SK-N-SH (cell line): ENCODE results near the gene TXNDC11. TPM values are rescaled to one million over a fixed set of nuclear protein-coding genes. Genes with fewer than 3 reads are reported as not detected.

Experiments
- CTCF ChIA-PET: fragments of 300-600, 350-600 bp; formaldehyde crosslinking; extraction: SDS; loops from one replicate; lab custom pipeline; 2021; lab: Yijun Ruan, JAX
- POLR2A ChIA-PET: fragments of 350-600 bp; sonication (Branson Sonifier 250); formaldehyde crosslinking; extraction: SDS; loops from one replicate; lab custom pipeline; 2020; ENCODE audit warnings: antibody characterized with exemption, inconsistent platforms; lab: Yijun Ruan, JAX
- DNase-seq: peaks from one replicate; pipeline ENCODE4 v3.0.0; 2012
- H2AFZ ChIP-seq: fragments of 200-600 bp; sonication (generic); 2 replicates; pipeline ENCODE4 v1.8.1; 2016; ENCODE audit warnings: antibody characterized with exemption, mild to moderate bottlenecking, low read depth
- H3F3A ChIP-seq: fragments of 200-600 bp; sonication (generic); replicated peaks from 2 replicates; pipeline ENCODE3; 2016; ENCODE audit warnings: antibody characterized with exemption, mild to moderate bottlenecking; ENCODE audit not compliant: insufficient read depth
- H3K27ac ChIP-seq, 2 experiments: fragments of 200-500 bp in 1 of 2; fragments of 200-600 bp in 1 of 2; sonication (Bioruptor generic) in 1 of 2; sonication (generic), shearing (Covaris generic) in 1 of 2; 2 replicates each; pipeline versions ENCODE4 v1.5.1 to v1.6.1; 2014 to 2016; ENCODE audit warnings: low read depth in 2 of 2, inconsistent platforms in 1 of 2, low read length in 1 of 2, mild to moderate bottlenecking in 1 of 2, mixed read lengths in 1 of 2
- H3K27me3 ChIP-seq: fragments of 200-600 bp; sonication (generic), shearing (Covaris generic); 2 replicates; pipeline ENCODE4 v1.6.1; 2016; ENCODE audit warnings: mixed run types; ENCODE audit not compliant: insufficient read depth
- H3K36me3 ChIP-seq, 2 experiments: fragments of 200-500 bp in 1 of 2; fragments of 200-600 bp in 1 of 2; sonication (Bioruptor generic) in 1 of 2; sonication (generic) in 1 of 2; replicated peaks in 1 of 2; 2 replicates each; pipeline versions ENCODE3 to v1.5.1; 2014 to 2016; ENCODE audit warnings: low read length in 1 of 2, mild to moderate bottlenecking in 1 of 2; ENCODE audit not compliant: insufficient read depth in 2 of 2, control insufficient read depth in 1 of 2
- H3K4me1 ChIP-seq, 2 experiments: fragments of 200-500 bp in 1 of 2; fragments of 200-600 bp in 1 of 2; sonication (Bioruptor generic) in 1 of 2; sonication (generic), shearing (Covaris generic) in 1 of 2; 2 replicates each; pipeline versions ENCODE4 v1.5.1 to v1.6.1; 2014 to 2016; ENCODE audit warnings: low read depth in 1 of 2, low read length in 1 of 2, mixed run types in 1 of 2; ENCODE audit not compliant: insufficient read depth in 2 of 2, control insufficient read depth in 1 of 2
- H3K4me2 ChIP-seq: fragments of 200-600 bp; sonication (generic), shearing (Covaris generic); 2 replicates; pipeline ENCODE4 v1.6.1; 2017; ENCODE audit warnings: mixed run types
- H3K4me3 ChIP-seq, 2 experiments: fragments of 200-500 bp in 1 of 2; fragments of 200-600 bp in 1 of 2; sonication (Bioruptor generic) in 1 of 2; sonication (generic), shearing (Covaris generic) in 1 of 2; 2 replicates each; pipeline versions ENCODE4 v1.5.1 to v1.8.1; 2014 to 2016; ENCODE audit warnings: low read depth in 2 of 2, inconsistent platforms in 1 of 2, low read length in 1 of 2, mild to moderate bottlenecking in 1 of 2, mixed read lengths in 1 of 2, moderate library complexity in 1 of 2
- H3K79me2 ChIP-seq: fragments of 200-600 bp; sonication (generic); 2 replicates; pipeline ENCODE4 v1.8.1; 2017; ENCODE audit warnings: mild to moderate bottlenecking; ENCODE audit not compliant: insufficient read depth
- H3K9ac ChIP-seq: fragments of 200-600 bp; sonication (generic); 2 replicates; pipeline ENCODE4 v1.6.1; 2017; ENCODE audit warnings: mixed run types
- H3K9me2 ChIP-seq: fragments of 200-600 bp; sonication (generic); 2 replicates; pipeline ENCODE4 v1.6.1; 2017; ENCODE audit warnings: mixed run types
- H3K9me3 ChIP-seq: fragments of 200-600 bp; sonication (generic); 2 replicates; pipeline ENCODE4 v1.6.1; 2017; ENCODE audit warnings: mixed run types, mild to moderate bottlenecking, moderate library complexity
- H4K20me1 ChIP-seq: fragments of 200-600 bp; sonication (generic); 2 replicates; pipeline ENCODE4 v1.6.1; 2017; ENCODE audit warnings: mild to moderate bottlenecking, mixed run types; ENCODE audit not compliant: insufficient read depth
- CHD2 ChIP-seq: fragments of 150-350 bp; IDR thresholded peaks from 2 replicates; pipeline ENCODE4 v1.6.1; 2018; ENCODE audit warnings: low read length; ENCODE audit not compliant: partially characterized antibody
- EP300 ChIP-seq, 2 experiments: IDR thresholded peaks; 2 replicates each; pipeline versions ENCODE4 v1.4.0 to v1.6.1; 2012; ENCODE audit warnings: borderline replicate concordance in 1 of 2, low read depth in 1 of 2, low read length in 1 of 2
- FOXJ3 ChIP-seq: sonication (generic); formaldehyde crosslinking; IDR thresholded peaks from 2 replicates; pipeline ENCODE4 v1.5.1; 2020; ENCODE audit warnings: mild to moderate bottlenecking, missing genetic modification reagents
- FOXM1 ChIP-seq: IDR thresholded peaks from 2 replicates; pipeline ENCODE4 v1.4.0; 2012; ENCODE audit warnings: low read depth, mild to moderate bottlenecking
- GABPA ChIP-seq: IDR thresholded peaks from 2 replicates; pipeline ENCODE4 v1.4.0; 2012; ENCODE audit warnings: low read depth, mild to moderate bottlenecking
- JUND ChIP-seq: IDR thresholded peaks from 2 replicates; pipeline ENCODE4 v1.4.0; 2012
- MXI1 ChIP-seq: IDR thresholded peaks from 2 replicates; pipeline ENCODE4 v1.6.1; 2012; ENCODE audit warnings: mild to moderate bottlenecking, low read depth, low read length, improper control_type of control experiment
- NFIC ChIP-seq: IDR thresholded peaks from 2 replicates; pipeline ENCODE4 v1.4.0; 2012; ENCODE audit warnings: borderline replicate concordance
- POLR2AphosphoS5 ChIP-seq: IDR thresholded peaks from 2 replicates; pipeline ENCODE4 v1.6.1; 2012; ENCODE audit warnings: low read depth, low read length
- RCOR1 ChIP-seq: fragments of 150-350 bp; IDR thresholded peaks from 2 replicates; pipeline ENCODE4 v1.6.1; 2017; ENCODE audit warnings: antibody characterized with exemption, low read length
- SMC3 ChIP-seq: IDR thresholded peaks from 2 replicates; pipeline ENCODE4 v1.6.1; 2012; ENCODE audit warnings: low read depth, low read length, improper control_type of control experiment
- TAF1 ChIP-seq: IDR thresholded peaks from 2 replicates; pipeline ENCODE4 v1.6.1; 2012; ENCODE audit warnings: low read depth, mild to moderate bottlenecking, low read length, moderate library complexity, borderline replicate concordance
- TCF12 ChIP-seq: IDR thresholded peaks from 2 replicates; pipeline ENCODE4 v1.4.0; 2012
- YY1 ChIP-seq: IDR thresholded peaks from 2 replicates; pipeline ENCODE4 v1.4.0; 2012; ENCODE audit warnings: low read depth, mild to moderate bottlenecking
- WGBS: methylation state at CpG from one replicate; pipeline ENCODE4 v1.1.6; 2017; ENCODE audit warnings: low lambda C conversion rate; 5-methylcytosine and 5-hydroxymethylcytosine counted together
- polyA plus RNA-seq, 3 experiments: library from polyadenylated mRNA; depleted of rRNA; stranded (reverse); fragments of >200 nt; gene quantifications; 2 replicates each; pipeline ENCODE4 v1.2.3, GENCODE V29; 2012
- TF ChIP-seq, protein P1 (sequence below): IDR thresholded peaks from 2 replicates; pipeline ENCODE4 v1.4.0; 2012; ENCODE audit warnings: low read depth
- TF ChIP-seq, protein P2 (sequence below): IDR thresholded peaks from 2 replicates; pipeline ENCODE4 v1.4.0; 2012; ENCODE audit warnings: low read depth, borderline replicate concordance
- TF ChIP-seq, protein P3 (sequence below): fragments of 200-600 bp; sonication (generic); IDR thresholded peaks from 2 replicates; pipeline ENCODE4 v1.6.1; 2017; ENCODE audit warnings: antibody characterized with exemption, mild to moderate bottlenecking, moderate library complexity
- TF ChIP-seq, protein P4 (sequence below): IDR thresholded peaks from 2 replicates; pipeline ENCODE4; 2012
- TF ChIP-seq, protein P5 (sequence below): IDR thresholded peaks from 2 replicates; pipeline ENCODE4 v1.4.0; 2012; ENCODE audit warnings: low read depth, borderline replicate concordance

Gene TXNDC11
- polyA plus RNA-seq, 1 of the 3 experiments (the other 2 are of a cell fraction) = 37.0 TPM

DNA sequence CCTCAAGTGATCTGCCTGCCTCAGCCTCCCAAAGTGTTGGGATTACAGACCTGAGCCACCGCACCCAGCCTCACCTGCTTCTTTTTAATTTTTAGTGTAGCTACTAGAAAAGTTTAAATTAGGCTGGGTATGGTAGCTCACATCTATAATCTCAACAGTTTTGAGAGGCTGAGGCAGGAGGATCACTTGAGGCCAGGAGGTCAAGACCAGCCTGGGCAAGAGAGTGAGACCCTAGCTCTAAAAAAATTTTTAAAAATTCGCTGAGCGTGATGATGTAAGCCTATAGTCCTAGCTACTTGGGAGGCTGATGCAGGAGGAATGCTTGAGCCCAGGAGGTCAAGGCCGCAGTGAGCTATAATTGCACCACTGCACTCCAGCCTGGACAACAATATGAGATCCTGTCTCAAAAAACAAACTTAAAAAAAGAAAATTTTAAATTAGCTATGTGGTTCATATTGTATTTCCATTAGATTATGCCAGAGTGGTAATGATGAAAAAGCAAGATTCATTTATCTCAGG, 34.9 kb downstream of the TXNDC11 start:
- CTCF ChIA-PET = interaction anchor here (0.8 to 2.4 kb wide), 5 partner anchors 34 to 744 kb away, joined by 3 to 15 read pairs (median 3); partner anchors contain the start of gene ZC3H7A
- no peak for DNase-seq
- Histone ChIP-seq H3F3A (peaks cover 10% of the 10 kb centered on the region), H3K4me2 (0 out of 2 replicates have a peak overlapping the region, but pooled peaks have one; percentile 34), H4K20me1 (peaks cover 7% of the 10 kb centered on the region; the same call in 1 of the 2 replicates), H2AFZ (no peak overlapping the region), H3K9me2 (no peaks in the 10 kb centered on the region), H3K4me3 (no peak overlapping the region), H3K27me3 (no peaks in the 10 kb centered on the region), H3K9ac (no peak overlapping the region), H3K36me3 (peaks cover 16 to 50% of the 10 kb centered on the region in 2 experiments), H3K27ac (peak overlapping the region in 1 of 2 experiments; percentile 57; a peak in 2 of 4 replicates), H3K9me3 (no peaks in the 10 kb centered on the region), H3K4me1 (peaks cover 6% of the 10 kb centered on the region in 2 experiments; a peak in 2 of 4 replicates), H3K79me2 (peaks cover 50% of the 10 kb centered on the region)
- WGBS = 96% methylated on average over 4 of the region's 4 CpGs
- TF ChIP-seq, protein P1, sequence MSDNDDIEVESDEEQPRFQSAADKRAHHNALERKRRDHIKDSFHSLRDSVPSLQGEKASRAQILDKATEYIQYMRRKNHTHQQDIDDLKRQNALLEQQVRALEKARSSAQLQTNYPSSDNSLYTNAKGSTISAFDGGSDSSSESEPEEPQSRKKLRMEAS = no peak
- TF ChIP-seq POLR2AphosphoS5 = no peak
- no peak for TF ChIP-seq TCF12
- TF ChIP-seq YY1 = no peak
- TF ChIP-seq FOXM1 = no peak
- no peak for TF ChIP-seq SMC3
- no peak for TF ChIP-seq EP300 (IDR thresholded peaks at IDR 0.05; ENCODE audit: borderline replicate concordance in 1 of 2, low read depth in 1 of 2, low read length in 1 of 2)
- TF ChIP-seq RCOR1 = no peak
- TF ChIP-seq CHD2 = no peak
- TF ChIP-seq, protein P2, sequence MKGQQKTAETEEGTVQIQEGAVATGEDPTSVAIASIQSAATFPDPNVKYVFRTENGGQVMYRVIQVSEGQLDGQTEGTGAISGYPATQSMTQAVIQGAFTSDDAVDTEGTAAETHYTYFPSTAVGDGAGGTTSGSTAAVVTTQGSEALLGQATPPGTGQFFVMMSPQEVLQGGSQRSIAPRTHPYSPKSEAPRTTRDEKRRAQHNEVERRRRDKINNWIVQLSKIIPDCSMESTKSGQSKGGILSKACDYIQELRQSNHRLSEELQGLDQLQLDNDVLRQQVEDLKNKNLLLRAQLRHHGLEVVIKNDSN = no peak
- no peak for TF ChIP-seq JUND
- TF ChIP-seq NFIC = no peak
- TF ChIP-seq, protein P3, sequence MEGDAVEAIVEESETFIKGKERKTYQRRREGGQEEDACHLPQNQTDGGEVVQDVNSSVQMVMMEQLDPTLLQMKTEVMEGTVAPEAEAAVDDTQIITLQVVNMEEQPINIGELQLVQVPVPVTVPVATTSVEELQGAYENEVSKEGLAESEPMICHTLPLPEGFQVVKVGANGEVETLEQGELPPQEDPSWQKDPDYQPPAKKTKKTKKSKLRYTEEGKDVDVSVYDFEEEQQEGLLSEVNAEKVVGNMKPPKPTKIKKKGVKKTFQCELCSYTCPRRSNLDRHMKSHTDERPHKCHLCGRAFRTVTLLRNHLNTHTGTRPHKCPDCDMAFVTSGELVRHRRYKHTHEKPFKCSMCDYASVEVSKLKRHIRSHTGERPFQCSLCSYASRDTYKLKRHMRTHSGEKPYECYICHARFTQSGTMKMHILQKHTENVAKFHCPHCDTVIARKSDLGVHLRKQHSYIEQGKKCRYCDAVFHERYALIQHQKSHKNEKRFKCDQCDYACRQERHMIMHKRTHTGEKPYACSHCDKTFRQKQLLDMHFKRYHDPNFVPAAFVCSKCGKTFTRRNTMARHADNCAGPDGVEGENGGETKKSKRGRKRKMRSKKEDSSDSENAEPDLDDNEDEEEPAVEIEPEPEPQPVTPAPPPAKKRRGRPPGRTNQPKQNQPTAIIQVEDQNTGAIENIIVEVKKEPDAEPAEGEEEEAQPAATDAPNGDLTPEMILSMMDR = no peak
- POLR2A ChIA-PET = no interaction called here

DNA sequence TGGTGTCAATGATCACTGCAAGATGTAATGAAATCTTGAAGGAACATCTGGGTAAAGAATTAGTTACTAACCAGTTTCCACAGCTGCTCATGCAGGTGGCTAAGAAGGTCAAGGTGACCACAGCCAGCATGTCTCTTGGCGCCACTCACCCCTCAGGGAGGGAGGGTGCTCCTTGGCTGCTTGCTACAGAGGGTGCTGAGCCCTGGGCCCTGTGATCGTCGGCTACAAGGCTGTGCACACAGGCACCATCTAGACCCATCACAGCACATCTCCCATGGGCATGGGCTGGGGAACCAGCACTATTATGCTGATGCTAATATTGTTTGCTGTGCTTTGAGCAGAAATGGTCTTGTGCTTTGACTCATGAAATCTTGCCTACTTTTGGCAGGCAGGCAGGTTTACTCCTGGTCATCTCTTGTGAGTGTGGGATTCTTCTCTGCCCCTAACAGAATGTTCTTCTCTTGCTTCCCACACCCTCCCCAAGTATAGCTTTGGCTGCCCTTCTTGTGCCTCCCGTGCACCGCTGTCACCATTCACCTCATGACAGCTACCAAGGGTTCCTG, 36.4 kb downstream of the TXNDC11 start:
- no peak for DNase-seq
- no peak overlapping the region for H3K4me2 ChIP-seq
- H3K4me3 ChIP-seq = no peak overlapping the region
- ChIA-PET CTCF (interaction anchor here (1.0 to 2.8 kb wide), 5 partner anchors 9 to 742 kb away, joined by 4 to 16 read pairs (median 7); no protein-coding TSS in a partner anchor), POLR2A (no interaction called here)
- no peak overlapping the region for H2AFZ ChIP-seq
- H3K79me2 ChIP-seq = peaks cover 40% of the 10 kb centered on the region
- H4K20me1 ChIP-seq = peaks cover 7% of the 10 kb centered on the region; the same call in 1 of the 2 replicates
- H3K27ac ChIP-seq = no peak overlapping the region
- H3K9me3 ChIP-seq = no peaks in the 10 kb centered on the region
- 98% methylated on average over 5 of the region's 5 CpGs for WGBS
- H3K27me3 ChIP-seq = no peaks in the 10 kb centered on the region
- H3K36me3 ChIP-seq = peaks cover 12 to 40% of the 10 kb centered on the region in 2 experiments
- peaks cover 6% of the 10 kb centered on the region in 2 experiments; a peak in 2 of 4 replicates for H3K4me1 ChIP-seq
- H3F3A ChIP-seq = peaks cover 10% of the 10 kb centered on the region
- no peaks in the 10 kb centered on the region for H3K9me2 ChIP-seq
- TF ChIP-seq SMC3 = no peak
- TF ChIP-seq TCF12 = no peak
- no peak for TF ChIP-seq YY1
- no peak for TF ChIP-seq TAF1
- TF ChIP-seq MXI1 = no peak
- TF ChIP-seq RCOR1 = no peak
- TF ChIP-seq CHD2 = no peak
- TF ChIP-seq FOXJ3 (CRISPR knock-in tag) = no peak
- no peak for TF ChIP-seq FOXM1
- TF ChIP-seq GABPA = no peak
- TF ChIP-seq, protein P4, sequence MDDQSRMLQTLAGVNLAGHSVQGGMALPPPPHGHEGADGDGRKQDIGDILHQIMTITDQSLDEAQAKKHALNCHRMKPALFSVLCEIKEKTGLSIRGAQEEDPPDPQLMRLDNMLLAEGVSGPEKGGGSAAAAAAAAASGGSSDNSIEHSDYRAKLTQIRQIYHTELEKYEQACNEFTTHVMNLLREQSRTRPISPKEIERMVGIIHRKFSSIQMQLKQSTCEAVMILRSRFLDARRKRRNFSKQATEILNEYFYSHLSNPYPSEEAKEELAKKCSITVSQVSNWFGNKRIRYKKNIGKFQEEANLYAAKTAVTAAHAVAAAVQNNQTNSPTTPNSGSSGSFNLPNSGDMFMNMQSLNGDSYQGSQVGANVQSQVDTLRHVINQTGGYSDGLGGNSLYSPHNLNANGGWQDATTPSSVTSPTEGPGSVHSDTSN = no peak
- TF ChIP-seq, protein P5, sequence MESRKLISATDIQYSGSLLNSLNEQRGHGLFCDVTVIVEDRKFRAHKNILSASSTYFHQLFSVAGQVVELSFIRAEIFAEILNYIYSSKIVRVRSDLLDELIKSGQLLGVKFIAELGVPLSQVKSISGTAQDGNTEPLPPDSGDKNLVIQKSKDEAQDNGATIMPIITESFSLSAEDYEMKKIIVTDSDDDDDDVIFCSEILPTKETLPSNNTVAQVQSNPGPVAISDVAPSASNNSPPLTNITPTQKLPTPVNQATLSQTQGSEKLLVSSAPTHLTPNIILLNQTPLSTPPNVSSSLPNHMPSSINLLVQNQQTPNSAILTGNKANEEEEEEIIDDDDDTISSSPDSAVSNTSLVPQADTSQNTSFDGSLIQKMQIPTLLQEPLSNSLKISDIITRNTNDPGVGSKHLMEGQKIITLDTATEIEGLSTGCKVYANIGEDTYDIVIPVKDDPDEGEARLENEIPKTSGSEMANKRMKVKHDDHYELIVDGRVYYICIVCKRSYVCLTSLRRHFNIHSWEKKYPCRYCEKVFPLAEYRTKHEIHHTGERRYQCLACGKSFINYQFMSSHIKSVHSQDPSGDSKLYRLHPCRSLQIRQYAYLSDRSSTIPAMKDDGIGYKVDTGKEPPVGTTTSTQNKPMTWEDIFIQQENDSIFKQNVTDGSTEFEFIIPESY = no peak
- TF ChIP-seq, all 33 proteins: peak for 0
- H3K9ac ChIP-seq = no peak overlapping the region
